ENCODE results near the gene NWD2. TPM values are rescaled to one million over a fixed set of nuclear protein-coding genes. Genes with fewer than 3 reads are reported as not detected.
A peak's percentile ranks its signal among the peaks of the same experiment; 100 is the strongest.

NWD2 gene
- polyA plus RNA-seq, 1 donor = not detected

DNA sequence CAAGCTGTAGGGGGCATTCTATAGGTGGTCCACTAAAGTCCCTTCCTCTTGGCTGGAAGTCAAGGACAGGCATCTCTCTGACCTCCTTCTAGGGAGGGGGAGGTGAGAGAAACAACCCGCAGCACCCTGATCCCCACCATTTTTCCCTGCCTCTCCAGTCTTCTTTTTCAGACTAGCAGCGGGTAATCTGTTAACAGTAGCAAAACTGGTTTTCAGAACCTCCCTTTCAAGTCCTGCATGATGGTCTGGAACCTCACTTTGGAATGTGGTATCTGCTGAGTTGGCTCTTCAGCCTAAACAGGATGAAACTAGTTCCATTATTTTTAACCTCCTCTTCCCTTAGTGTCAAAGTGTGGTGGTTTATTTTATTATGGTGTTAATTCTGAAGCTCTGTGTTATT lies 196.0 kb downstream of the NWD2 start:
- DNase-seq (ENCODE audit: low read depth) = no peak

DNA sequence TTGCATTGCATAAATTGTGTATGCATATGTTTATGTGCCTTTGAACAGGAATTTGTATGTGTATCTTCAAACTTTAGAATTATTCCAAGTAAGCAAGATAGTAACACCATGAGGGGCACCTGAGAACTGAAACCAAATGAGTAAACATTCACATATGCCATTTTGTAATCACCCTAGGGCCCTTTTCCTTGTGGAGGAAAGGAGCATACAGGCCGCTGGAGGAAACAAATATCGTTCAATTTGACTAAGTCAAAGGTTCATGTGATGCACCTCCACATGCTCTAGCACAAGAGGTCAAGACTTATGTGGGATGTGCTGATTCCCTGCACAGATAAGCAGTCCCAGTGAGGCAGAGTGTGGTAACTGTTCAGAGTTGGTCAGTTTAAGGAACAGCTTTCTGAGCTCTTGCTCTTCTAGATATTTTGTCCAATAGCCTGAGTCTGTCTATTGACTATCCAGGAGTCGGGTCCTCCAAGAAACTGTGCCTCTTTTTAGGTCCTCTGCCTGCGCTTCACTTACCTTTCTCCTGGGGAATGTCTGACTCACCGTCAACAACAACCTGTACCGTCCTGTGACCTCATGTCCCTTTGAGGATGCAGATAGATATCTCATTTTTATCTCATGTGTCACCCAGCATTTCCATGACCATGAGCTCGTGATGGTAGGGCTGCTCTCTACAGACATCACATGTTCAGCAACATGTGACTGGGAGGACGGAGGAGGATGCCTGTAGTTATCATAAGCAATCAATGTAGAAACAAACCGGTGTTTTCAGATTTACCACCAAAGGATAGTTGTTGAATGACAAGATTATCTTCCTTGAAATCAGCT lies 196.9 kb downstream of the NWD2 start:
- DNase-seq (ENCODE audit: low read depth) = no peak

DNA sequence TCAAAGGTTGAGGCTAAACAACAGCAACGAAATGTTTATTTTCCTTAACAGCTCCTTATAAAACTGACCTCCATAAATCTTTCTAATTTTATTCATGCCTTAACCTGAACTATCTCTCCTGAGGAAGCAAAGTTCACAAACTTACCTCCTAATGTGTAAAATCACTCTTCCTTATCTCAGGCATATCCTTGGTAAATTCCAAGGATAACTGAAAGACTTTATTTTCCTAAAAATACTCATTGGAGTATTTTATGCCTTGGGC lies 197.4 kb downstream of the NWD2 start:
- DNase-seq (ENCODE audit: low read depth) = no peak

DNA sequence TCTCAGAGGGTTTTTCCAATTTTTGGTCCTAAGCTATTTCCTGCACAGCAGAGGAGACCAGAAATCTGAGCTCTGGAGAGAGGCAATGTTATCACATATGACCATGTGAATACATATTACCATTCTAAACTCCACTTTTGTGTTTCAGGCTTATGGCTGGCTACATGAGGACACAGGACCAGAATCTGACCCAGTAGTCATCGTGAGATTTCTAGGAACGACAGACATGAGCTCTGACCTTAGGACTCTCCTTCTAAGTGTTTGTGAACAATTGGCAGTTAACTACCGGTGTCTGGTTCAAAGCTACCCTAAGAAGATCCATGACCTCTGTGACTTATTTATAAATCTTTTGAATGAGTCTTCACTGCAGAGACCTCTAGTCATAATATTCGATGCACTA lies 198.6 kb downstream of the NWD2 start:
- DNase-seq (ENCODE audit: low read depth) = no peak

DNA sequence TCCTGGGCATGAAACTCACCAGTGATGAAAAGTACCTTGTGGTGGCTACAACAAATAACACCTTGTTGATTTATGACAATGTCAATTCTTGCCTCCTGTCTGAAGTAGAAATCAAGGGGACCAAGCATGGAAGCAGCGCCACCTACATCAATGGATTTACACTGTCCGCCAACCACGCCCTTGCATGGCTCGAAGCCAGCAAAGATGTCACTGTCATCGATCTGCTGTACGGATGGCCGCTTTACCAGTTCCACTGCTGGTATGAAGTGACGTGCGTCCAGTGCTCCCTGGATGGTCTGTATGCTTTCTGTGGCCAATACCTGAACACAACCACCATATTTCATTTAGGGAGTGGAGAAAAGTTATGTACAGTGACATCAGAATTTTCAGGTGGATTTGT lies 200.5 kb downstream of the NWD2 start:
- no peak for DNase-seq (ENCODE audit: low read depth)

DNA sequence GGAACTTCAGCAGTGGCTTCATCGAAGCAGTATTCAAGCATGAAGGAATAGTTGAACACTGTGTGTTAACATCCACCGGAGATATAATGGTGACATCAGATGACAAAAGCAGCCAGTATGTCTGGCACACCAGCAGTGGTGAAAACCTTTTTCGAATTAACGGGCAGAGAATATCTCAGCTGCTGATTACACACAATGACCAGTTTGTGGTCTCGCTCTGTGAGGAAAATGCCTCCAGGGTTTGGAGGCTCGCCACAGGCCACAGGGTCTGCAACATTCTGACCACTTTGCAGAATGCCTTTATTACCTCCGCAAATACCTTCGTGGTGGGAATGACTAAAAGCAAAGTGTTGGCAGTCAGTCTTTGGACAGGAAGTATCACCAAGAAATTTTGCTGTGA lies 201.5 kb downstream of the NWD2 start:
- DNase-seq (ENCODE audit: low read depth) = no peak

DNA sequence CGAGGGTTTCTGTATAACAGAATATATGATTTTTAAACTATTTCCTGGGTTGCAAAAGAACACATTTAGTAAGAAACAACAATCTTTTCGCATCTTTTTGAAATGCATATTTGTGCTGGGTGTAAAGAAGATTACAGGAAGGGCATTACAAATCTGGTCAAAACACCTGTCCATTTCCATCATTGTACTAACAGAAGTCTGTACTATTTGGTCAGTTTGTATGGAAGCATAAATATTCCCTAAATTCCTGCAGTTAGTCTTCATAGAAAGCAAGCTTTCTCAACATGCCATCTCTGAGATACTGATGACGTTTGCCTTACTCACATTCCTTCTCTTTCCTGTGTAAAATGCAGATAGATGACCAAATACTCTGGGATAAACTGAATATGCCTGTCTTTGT lies 203.3 kb downstream of the NWD2 start:
- no peak for DNase-seq (ENCODE audit: low read depth)

DNA sequence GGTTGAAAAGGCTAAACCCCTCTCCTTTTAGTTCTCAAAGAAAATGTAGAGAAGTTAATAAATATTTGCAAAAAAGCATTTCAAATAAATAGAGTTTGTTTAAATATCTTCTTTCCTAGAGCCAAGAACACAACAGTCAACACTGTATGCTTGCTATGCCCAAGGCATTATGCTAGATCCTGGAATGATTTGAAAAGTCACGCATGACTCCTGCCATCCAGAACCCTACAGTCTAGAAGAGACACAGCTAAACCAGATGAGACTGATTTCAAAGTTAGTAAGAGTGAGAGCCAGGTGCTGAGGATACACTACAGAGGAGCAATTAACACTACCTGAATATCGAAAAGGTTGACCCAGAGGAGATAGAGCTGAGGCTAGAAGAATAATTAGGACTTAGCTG lies 205.8 kb downstream of the NWD2 start:
- no peak for DNase-seq (ENCODE audit: low read depth)

DNA sequence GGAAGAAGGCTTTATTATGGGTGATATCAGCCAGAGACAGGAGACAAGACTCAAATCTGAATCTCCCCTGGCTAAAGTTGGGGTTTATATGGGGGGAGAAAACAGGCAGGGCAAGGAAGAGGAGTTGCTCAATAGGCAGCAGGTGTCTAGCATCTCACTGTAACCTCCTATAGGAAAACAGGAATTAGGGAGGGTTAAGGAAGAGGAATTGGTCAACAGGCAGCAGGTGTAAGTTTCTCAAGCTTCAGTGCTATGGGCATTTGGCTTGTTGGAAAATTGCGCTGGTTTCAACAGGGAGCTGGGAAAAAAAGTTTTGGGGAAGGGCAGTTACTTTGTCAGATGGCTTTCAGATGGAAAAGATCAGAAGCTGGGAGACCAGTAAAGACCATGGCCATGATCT lies 206.4 kb downstream of the NWD2 start:
- DNase-seq (ENCODE audit: low read depth) = no peak

DNA sequence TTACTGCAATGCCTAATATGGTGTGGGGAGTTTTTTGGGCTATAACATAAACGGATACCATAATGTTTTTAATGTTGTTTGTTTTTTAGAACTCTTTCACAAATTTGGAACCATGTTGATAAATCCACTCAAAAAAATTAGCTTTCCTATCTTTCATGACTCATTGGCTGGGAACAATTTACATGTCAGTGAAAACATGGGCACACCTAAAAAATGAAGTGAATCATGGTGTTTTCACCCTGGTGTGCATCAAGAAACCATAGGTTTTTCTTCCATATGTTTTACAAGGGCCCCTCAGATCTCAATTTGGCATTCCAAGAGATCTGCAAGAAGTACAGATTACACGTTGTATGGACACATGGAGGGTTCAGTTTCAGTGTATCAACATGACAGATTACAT lies 207.1 kb downstream of the NWD2 start:
- DNase-seq (ENCODE audit: low read depth) = no peak

DNA sequence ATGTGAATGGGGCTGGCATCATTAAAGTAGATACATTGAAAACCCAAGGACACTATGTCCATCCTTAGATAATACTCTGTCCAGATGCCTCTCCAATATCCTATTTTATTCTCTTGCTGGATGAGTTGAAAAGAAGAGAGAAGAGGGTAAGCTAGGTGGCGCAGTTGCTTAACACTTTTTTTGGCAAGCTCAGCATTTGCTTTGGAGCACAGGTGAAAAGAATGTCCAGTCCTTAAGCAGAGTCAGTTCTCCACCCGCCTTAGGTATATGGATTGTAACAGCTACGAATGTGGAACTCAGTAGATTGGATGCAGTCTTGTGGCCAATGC lies 208.4 kb downstream of the NWD2 start:
- peak; percentile 26 for DNase-seq (ENCODE audit: low read depth)

DNA sequence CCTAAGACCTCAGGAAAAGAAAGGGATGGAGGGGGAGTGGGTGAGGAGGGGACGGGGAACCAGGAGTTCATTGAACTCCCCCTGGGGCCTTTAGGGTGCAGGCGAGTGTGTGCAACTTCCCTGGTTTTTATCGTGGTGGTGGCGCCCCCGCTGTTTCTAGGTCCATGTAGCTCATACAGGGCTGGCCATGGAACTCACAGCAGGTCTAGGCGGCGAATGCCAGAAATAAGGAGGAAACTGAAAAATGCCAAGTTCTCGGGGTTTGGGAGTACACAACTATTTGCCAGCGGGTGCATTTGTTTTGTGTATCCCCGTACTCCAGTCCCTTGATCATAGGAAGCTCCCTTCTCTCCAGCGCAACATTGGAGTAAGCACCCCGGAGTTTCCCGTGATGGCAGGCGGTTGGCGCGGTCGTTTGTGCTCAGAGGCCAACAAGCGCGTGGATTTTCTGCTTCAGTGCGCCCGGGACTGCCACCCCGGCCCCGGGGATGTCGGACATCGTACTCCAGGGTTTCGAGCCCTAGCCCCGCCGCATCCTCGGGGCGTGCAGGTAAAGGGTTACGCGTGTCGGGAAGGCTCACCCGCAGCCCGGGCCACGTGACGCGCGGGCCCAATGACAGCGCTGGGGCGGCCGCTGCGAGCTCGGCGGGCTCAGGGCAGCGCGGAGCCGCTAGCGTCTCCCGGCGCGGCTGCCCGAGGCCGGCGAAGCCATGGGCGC lies 208.9 kb downstream of the NWD2 start:
- no peak for DNase-seq (ENCODE audit: low read depth)

DNA sequence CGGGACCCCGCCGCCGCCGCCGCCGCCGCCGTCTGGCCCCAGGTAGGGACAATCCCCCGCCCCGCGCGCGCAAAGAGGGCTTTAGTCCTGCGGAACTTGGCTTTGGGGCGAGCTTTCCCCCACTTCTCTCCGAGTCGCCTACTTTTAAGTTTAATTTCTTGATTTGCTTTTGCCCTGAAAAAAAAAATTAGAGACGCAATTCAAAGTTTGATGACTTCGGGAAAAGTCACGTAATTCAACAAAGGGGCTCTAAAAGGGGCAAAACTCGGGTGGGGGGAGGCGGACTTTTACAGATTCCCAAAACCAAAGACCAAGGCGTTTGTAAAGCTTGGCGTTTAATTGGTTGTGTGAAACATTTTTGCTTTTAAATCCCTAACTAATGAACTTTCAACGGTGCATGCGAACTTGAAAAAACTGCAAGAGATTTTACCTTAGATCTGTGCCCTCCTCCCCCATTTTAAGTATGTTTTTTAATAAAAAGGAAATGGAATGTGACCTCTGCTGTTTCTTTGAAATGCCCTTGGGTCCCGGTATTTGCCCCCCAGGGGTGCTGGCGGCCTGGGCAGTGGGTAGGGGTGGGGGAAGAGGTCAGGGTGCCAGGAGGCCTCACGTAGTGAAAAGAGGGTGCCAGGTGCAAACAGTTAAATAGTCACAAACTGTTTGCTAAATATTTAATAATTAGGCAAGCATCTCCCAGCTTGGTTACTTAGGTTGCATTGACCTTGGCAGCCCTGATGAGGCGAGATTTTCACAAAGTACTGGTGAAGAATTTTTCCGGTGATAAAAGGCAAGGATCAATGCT lies 209.7 kb downstream of the NWD2 start:
- no peak for DNase-seq (ENCODE audit: low read depth)

DNA sequence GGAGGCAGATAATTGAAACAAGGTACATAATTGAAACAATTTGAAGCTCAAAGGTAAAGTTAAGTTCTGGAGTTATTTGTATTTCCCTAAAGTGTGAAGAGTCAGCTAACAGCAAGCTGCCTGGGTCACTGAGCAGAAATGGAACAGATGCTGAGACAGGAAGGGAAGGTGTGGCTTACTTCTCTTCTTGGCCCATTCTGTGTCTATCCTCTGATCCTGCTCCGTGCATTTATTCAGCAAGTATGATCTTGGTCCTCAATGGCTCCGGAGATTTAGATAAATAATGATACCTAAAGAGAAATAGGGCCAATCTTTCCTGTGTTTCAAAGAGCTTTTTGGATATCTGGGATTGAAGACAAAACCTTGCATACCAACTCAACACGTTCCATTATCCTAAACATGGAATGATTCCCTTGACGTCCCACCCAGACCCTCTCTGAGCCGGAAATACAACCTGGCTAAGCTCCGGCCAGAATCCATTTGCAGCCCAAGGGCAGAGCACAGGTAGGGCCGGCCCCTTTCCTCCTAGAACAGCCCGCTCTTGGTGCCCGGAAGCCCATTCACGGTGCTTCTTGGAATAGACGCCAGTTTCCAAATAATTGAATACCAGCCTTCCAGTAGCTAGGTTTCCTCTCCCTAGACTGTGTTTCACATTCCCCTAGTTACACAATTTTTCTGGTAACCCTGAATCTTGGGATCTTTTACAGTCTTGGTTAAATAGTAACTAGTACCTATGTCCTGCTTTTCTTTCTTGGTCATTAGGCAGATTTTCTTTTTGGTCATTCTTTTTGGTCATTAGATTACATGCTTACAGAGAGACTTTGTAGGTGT lies 211.0 kb downstream of the NWD2 start:
- DNase-seq (ENCODE audit: low read depth) = no peak

DNA sequence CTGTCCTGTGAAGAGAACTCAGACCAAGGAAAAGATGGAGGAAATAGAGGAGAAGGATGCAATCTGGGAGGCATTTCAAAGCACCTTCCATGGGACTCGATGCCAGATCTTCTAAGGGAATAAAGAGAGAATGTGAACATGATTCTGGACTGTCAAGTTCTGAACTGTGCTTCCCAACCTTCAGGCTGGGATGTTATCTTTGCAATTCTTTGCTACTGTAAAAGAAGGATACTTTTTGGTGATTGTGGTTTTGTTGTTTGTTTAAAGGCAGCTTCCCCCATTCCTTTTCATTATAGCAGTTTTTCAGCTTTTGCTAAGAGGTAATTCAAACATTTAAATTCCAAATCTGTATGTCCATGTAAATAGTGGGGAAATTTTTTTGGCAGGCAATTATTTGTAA lies 217.3 kb downstream of the NWD2 start:
- DNase-seq (ENCODE audit: low read depth) = no peak

DNA sequence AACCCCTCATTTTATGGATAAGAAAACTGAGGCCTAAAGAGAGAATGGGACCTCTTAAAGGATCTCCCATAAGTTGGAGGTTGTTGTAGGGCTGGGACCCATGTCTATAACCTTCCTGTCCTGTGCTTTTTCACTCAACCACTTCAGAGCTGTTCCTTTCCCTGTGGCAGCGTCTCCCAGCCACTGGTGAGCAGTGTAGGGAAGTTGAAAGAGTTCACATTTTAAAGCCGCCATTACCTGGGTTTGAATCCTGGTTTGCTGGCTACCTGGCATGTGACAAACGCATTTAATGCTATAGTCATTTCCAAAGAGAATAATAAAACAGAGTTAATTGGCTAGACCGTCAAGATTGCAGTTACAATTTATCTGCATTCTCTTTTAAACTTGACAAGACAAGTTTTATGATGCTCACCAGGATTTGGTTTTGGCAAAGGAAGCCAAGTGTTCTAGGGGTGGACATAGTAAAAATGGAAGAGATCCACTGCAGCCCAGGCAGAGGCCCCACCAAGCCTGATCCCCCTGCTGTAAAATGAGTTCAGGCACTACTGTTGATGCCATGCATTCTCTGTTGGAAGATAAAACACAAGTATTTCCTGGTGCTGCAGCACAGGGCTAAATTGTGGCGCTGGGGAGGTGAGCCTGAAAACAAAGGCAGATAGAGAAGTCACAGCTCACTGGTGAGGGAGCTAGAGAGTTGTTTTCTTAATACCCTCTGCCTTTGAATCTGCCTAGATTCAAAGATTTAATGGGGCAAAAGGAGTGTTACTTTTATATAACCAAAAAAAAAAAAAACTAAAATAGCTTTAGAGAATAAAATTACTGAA lies 218.7 kb downstream of the NWD2 start:
- no peak for DNase-seq (ENCODE audit: low read depth)

DNA sequence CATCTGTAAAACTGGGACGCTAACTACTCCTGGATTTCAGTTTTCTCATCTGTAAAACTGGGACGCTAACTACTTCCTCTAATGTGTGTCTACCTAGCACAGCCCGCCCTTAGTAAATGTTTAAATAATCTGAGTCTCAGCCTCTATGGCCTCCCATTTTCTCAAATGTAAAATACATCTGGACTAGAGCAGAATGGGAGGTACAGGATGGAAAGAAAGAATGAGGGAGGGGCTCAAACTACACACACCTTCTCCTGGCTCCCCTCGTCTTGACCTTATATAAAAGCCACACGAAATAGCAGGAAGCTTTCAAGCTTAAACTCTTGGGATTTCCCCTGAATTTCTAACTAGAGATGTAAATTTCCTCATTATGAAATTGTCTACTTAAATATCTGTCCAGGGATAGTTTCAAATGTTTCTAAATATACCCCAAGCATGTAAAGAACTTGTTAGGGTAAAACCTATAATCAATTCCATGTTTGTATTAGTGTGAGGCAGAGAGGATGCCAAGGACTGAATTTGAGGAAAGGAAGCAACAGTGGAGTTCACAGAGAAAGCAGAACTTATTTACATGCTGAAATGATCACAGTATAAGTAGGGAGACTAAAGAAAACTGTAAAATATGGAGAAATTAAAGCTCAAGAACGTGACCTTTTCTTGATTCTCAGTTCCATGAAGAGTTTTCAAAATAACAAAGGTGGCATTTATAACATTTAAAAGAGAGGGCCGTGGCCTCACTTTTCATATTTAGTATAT lies 220.0 kb downstream of the NWD2 start:
- DNase-seq (ENCODE audit: low read depth) = no peak

DNA sequence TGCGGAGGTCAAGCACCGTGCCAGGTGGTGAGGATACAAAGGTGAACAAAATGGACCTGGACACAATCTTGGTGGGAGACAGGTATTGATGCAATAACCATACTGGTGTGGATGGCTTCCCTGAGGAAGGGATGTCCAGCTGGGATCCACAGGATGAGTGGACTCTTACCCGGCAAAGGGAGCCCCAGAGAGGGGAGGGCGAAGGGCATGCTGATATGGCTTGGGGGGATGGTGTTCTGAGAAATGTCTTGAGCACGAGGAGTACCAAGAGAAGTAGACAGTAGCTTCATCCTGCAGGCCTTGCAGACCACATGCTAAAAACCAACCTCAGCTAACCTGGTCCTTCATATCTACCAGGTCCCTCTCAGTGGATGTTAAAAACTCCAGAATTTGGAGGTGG lies 220.8 kb downstream of the NWD2 start:
- DNase-seq (ENCODE audit: low read depth) = no peak

DNA sequence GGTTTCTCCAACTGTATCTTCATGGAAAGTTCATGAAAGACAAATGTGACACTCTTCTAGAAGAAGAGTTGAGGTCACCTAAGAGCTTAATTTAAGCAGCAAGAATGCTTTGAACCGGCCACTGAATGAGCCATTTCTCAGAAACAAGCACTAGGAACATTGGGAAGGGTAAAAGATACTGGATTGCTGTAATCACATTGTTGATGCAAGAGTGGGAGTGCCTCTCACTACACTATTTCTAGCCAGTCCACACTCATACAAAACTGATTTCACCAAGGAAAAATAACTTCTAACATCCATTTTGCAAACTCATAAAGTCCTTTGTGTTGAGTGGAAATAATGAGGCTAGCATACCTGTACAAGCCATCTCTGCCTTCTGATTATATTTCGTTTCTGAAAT lies 221.3 kb downstream of the NWD2 start:
- no peak for DNase-seq (ENCODE audit: low read depth)

DNA sequence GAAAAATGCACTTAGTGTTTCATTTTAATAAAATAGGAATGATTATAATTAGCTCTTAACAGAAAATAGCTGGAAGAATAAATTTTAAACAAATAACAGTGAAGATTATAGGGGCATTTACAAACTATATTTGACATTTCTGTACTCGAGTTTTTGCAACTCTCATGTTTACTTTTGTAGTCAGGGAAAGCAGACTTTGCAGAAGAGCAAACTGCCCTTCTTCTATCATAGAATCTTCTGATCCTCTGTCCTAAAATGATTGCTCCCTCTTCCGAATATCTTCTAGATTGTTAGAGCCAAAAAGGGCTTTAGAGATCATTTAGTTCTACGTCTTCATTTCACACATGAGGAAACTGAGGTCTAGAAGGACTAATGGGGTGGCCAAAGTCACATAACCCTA lies 222.7 kb downstream of the NWD2 start:
- no peak for DNase-seq (ENCODE audit: low read depth)

DNA sequence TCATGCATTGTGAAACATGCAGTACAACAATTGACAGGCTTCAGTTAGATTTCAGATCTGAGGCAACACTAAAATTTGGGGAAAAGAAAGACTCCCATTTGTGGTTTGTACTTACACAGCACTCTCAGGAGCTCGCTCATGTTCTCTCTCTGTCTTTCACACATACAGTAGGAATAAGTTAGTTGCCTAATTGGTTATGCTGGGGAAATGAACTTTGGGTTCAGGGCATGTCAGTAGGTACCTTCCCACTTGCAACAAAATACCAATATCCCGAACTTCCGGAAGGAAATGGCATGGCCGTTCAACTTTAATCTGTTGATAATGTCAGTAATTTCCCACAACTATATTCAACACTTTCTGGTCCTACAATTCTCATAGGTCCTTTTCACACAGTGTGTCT lies 223.3 kb downstream of the NWD2 start:
- DNase-seq (ENCODE audit: low read depth) = no peak
